HEK293 (cell line): ENCODE results near the gene ABHD4.

ENCODE experiments used
- CTCF ChIP-seq: fragments of 450-650 bp; formaldehyde crosslinking; IDR thresholded peaks from 2 replicates; pipeline ENCODE4 v1.5.1; 2016; ENCODE audit warnings: missing biosample characterization, missing genetic modification characterization
- PBX3 ChIP-seq: sonication (generic); formaldehyde crosslinking; IDR thresholded peaks from 2 replicates; pipeline ENCODE4 v1.8.1; 2022; ENCODE audit warnings: mild to moderate bottlenecking, moderate library complexity, missing genetic modification reagents
- ZNF544 ChIP-seq: fragments of 450-650 bp; formaldehyde crosslinking; IDR thresholded peaks from 2 replicates; pipeline ENCODE4 v1.5.0; 2017; ENCODE audit warnings: missing biosample characterization, missing genetic modification characterization

- TF ChIP-seq CTCF (tag by site-specific recombination), result no peak
- TF ChIP-seq PBX3 (CRISPR knock-in tag), result no peak
- no peak for TF ChIP-seq ZNF544 (tag by site-specific recombination)
Measured at GRCh38 chr14:22557846-22558220, 40.3 kb upstream of the ABHD4 start.
